GM12878 (cell line): ENCODE measurements around the gene RABEP1. TPM values are rescaled to one million over a fixed set of nuclear protein-coding genes. Genes with fewer than 3 reads are reported as not detected.

Source experiments
- ATAC-seq: fragments of 200-7000 bp; cut with Tn5 transposase; 3 replicates; pipeline ENCODE4 v1.9.1; 2020; ENCODE audit warnings: mild to moderate bottlenecking, moderate library complexity
- Bru-seq: library from RNA; stranded (reverse); fragments of 400-500 nt; gene quantifications from one replicate; lab custom pipeline; 2021; lab: Mats Ljungman, UMichigan
- BruChase-seq, 2 experiments: library from RNA; stranded (reverse); fragments of 400-500 nt; gene quantifications; one replicate each; lab custom pipeline; 2021; lab: Mats Ljungman, UMichigan
- BruUV-seq: library from RNA; stranded (reverse); fragments of 400-500 nt; replicated peaks from 2 replicates; lab custom pipeline; 2021; lab: Mats Ljungman, UMichigan
- CTCF ChIA-PET: fragments of 300-600 bp; sonication (Branson Sonifier 250); formaldehyde crosslinking; extraction: SDS; loops from one replicate; lab custom pipeline; 2021; ENCODE audit warnings: inconsistent platforms; lab: Yijun Ruan, JAX
- POLR2A ChIA-PET: fragments of 350-600 bp; formaldehyde crosslinking; extraction: SDS; loops from one replicate; lab custom pipeline; 2021; ENCODE audit warnings: inconsistent platforms; lab: Charles Lee
- RAD21 ChIA-PET: fragments of 300-600 bp; sonication (Branson Sonifier 250); formaldehyde crosslinking; loops from one replicate; lab custom pipeline; 2023; ENCODE audit warnings: antibody characterized with exemption; ENCODE audit not compliant: unreplicated experiment; lab: Charles Lee
- SMC1A ChIA-PET: fragments of 300-600 bp; sonication (Branson Sonifier 250); formaldehyde crosslinking; loops from one replicate; lab custom pipeline; 2023; ENCODE audit not compliant: unreplicated experiment, uncharacterized antibody; lab: Charles Lee
- DNase-seq: peaks from one replicate; pipeline ENCODE4 v3.0.0-alpha.2; 2011; ENCODE audit warnings: low read depth, low spot score
- FAIRE-seq: peaks from 3 replicates; lab custom pipeline; 2011; peaks lifted over from hg19 to GRCh38; lab: Jason Lieb, UNC
- H2AFZ ChIP-seq: 2 replicates; pipeline ENCODE4 v1.6.0; 2011; ENCODE audit warnings: low read depth, low read length, control low read depth; ENCODE audit not compliant: control insufficient read depth
- H3K27ac ChIP-seq: 2 replicates; pipeline ENCODE4 v1.5.1; 2011; ENCODE audit warnings: control low read depth; ENCODE audit not compliant: control insufficient read depth, insufficient read depth
- H3K27me3 ChIP-seq, 2 experiments: replicated peaks in 1 of 2; 2 replicates each; pipeline versions ENCODE4 v1.6.0 to v1.6.1; 2011; ENCODE audit warnings: low read length in 1 of 2; ENCODE audit not compliant: control insufficient read depth in 2 of 2, insufficient read depth in 2 of 2
- H3K36me3 ChIP-seq, 2 experiments: 2 replicates each; pipeline ENCODE4 v1.5.1; 2011; ENCODE audit warnings: low read length in 1 of 2; ENCODE audit not compliant: control insufficient read depth in 2 of 2, insufficient read depth in 2 of 2
- H3K4me1 ChIP-seq: 2 replicates; pipeline ENCODE4 v1.6.1; 2011; ENCODE audit warnings: mild to moderate bottlenecking, low read length, moderate library complexity, mixed read lengths; ENCODE audit not compliant: control insufficient read depth, insufficient read depth
- H3K4me2 ChIP-seq: 2 replicates; pipeline ENCODE4 v1.6.0; 2011; ENCODE audit warnings: control low read depth; ENCODE audit not compliant: control insufficient read depth, insufficient read depth
- H3K4me3 ChIP-seq: fragments of 200-600 bp; sonication (generic); 2 replicates; pipeline ENCODE4 v1.5.1; 2016
- H3K79me2 ChIP-seq: 2 replicates; pipeline ENCODE4 v1.6.0; 2011; ENCODE audit warnings: low read length; ENCODE audit not compliant: control insufficient read depth, insufficient read depth
- H3K9ac ChIP-seq: 2 replicates; pipeline ENCODE4 v1.8.0; 2011; ENCODE audit warnings: low read length, control low read depth, mixed read lengths; ENCODE audit not compliant: control insufficient read depth, insufficient read depth
- H3K9me3 ChIP-seq: replicated peaks from 3 replicates; pipeline ENCODE4 v1.5.1; 2011; ENCODE audit warnings: mild to moderate bottlenecking, low read length; ENCODE audit not compliant: control insufficient read depth, insufficient read depth
- H4K20me1 ChIP-seq: 2 replicates; pipeline ENCODE4 v1.6.0; 2011; ENCODE audit not compliant: control insufficient read depth, insufficient read depth
- BHLHE40 ChIP-seq, 2 experiments: fragments of 450-650 bp in 1 of 2; IDR thresholded peaks; 2 replicates each; pipeline ENCODE4 v1.6.1; 2011 to 2017; ENCODE audit warnings: low read depth in 2 of 2, borderline replicate concordance in 1 of 2, improper control_type of control experiment in 1 of 2, low read length in 1 of 2, mild to moderate bottlenecking in 1 of 2
- EGR1 ChIP-seq, 2 experiments: IDR thresholded peaks; 1 replicate in 1 of 2; 2 replicates in 1 of 2; pipeline ENCODE4 v1.6.1; 2011 to 2012; ENCODE audit warnings: low read depth in 2 of 2, low read length in 2 of 2, borderline replicate concordance in 1 of 2, mild to moderate bottlenecking in 1 of 2, moderate library complexity in 1 of 2
- RFX5 ChIP-seq: IDR thresholded peaks from 2 replicates; pipeline ENCODE4 v1.6.1; 2011; ENCODE audit warnings: low read depth, low read length, improper control_type of control experiment
- USF2 ChIP-seq: IDR thresholded peaks from 2 replicates; pipeline ENCODE4 v1.6.1; 2011; ENCODE audit warnings: low read depth, low read length, improper control_type of control experiment, borderline replicate concordance
- WGBS: methylation state at CpG from one replicate; pipeline ENCODE4 v1.1.6; 2016; ENCODE audit warnings: low lambda C conversion rate; ENCODE audit not compliant: insufficient replicate concordance, insufficient coverage; ENCODE audit errors: missing lambda C conversion rate; 5-methylcytosine and 5-hydroxymethylcytosine counted together
- in situ Hi-C: fragments of 300-500 bp; cut with MboI; formaldehyde crosslinking; loops from 9 replicates; pipeline ENCODE4 v1.14.3; 2018; ENCODE audit warnings: mixed read lengths
- intact Hi-C: fragments of 100-400 bp; cut with micrococcal nuclease; formaldehyde crosslinking; loops from one replicate; pipeline ENCODE4 v1.14.2; 2022; ENCODE audit not compliant: unreplicated experiment
- long read RNA-seq, 2 experiments: library from polyadenylated mRNA; unstranded; transcript quantifications; one replicate each; pipeline ENCODE4 v2.0.0, GENCODE V29; 2019 to 2020
- polyA minus RNA-seq, 3 experiments: library from RNA; depleted of rRNA, polyadenylated mRNA; stranded (reverse); fragments of >200 nt; gene quantifications; 2 replicates each; pipeline ENCODE4 v1.2.3, GENCODE V29; 2011
- polyA plus RNA-seq, 11 experiments: library from polyadenylated mRNA; depleted of rRNA in 4 of 11; unstranded in 6 of 11; stranded (reverse) in 5 of 11; fragments of >200 nt; fragmentation: Nextera tagmentation in 4 of 11; fragmentation: Illumina TruSeq in 1 of 11; extraction: Ambion mirVana in 4 of 11; extraction: Trizol in 1 of 11; gene quantifications; 1 replicate in 1 of 11; 2 replicates in 10 of 11; pipeline versions ENCODE4 v1.2.1 to v1.2.3, GENCODE V29; 2011 to 2016; ENCODE audit warnings: inconsistent platforms in 2 of 11, missing spikeins in 2 of 11, low read depth in 1 of 11
- total RNA-seq, 4 experiments: library from RNA; depleted of rRNA in 3 of 4; stranded (reverse); fragments of >200 nt in 3 of 4; fragmentation: Illumina TruSeq in 1 of 4; extraction: Trizol in 1 of 4; gene quantifications; 2 replicates each; pipeline versions ENCODE4 v1.2.1 to v1.2.3, GENCODE V29; 2013 to 2021
- TF ChIP-seq, protein P1 (sequence below): fragments of 450-650 bp; IDR thresholded peaks from 2 replicates; pipeline ENCODE4 v1.6.1; 2016; ENCODE audit warnings: mild to moderate bottlenecking

RABEP1 gene, protein sequence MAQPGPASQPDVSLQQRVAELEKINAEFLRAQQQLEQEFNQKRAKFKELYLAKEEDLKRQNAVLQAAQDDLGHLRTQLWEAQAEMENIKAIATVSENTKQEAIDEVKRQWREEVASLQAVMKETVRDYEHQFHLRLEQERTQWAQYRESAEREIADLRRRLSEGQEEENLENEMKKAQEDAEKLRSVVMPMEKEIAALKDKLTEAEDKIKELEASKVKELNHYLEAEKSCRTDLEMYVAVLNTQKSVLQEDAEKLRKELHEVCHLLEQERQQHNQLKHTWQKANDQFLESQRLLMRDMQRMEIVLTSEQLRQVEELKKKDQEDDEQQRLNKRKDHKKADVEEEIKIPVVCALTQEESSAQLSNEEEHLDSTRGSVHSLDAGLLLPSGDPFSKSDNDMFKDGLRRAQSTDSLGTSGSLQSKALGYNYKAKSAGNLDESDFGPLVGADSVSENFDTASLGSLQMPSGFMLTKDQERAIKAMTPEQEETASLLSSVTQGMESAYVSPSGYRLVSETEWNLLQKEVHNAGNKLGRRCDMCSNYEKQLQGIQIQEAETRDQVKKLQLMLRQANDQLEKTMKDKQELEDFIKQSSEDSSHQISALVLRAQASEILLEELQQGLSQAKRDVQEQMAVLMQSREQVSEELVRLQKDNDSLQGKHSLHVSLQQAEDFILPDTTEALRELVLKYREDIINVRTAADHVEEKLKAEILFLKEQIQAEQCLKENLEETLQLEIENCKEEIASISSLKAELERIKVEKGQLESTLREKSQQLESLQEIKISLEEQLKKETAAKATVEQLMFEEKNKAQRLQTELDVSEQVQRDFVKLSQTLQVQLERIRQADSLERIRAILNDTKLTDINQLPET
- 120 and 123 TPM in 2 replicates for total RNA-seq (2013; cell fraction: nucleolus; rRNA removed)
- total RNA-seq (2014; rRNA removed) (43.3 and 51.0 TPM in 2 replicates), total RNA-seq (2014; rRNA removed; fragmentation: Illumina TruSeq; extraction: Trizol) (68.0 and 69.8 TPM in 2 replicates), total RNA-seq (2021) (60.0 and 60.4 TPM in 2 replicates), polyA plus RNA-seq (2011; rRNA removed) (64.5 and 95.7 TPM in 2 replicates), polyA plus RNA-seq (2014; fragmentation: Illumina TruSeq; extraction: Trizol) (68.8 and 87.5 TPM in 2 replicates), polyA plus RNA-seq (2014; fragmentation: Nextera tagmentation; extraction: Ambion mirVana) (10 to 100 TPM; 13.4 to 20.2 TPM), polyA plus RNA-seq (2014; rRNA removed) (36.4 and 38.9 TPM in 2 replicates), polyA plus RNA-seq (2016; fragmentation: Nextera tagmentation; extraction: Ambion mirVana) (10 to 100 TPM; 59.2 to 71.4 TPM), polyA minus RNA-seq (2011; rRNA and poly(A)+ RNA removed) (69.0 and 76.4 TPM in 2 replicates), Bru-seq, nascent RNA (percentile 90 among the genes with signal in this experiment), BruChase-seq, experiment 1, labeled RNA remaining after a 6-hour chase (percentile 89 among the genes with signal in this experiment), BruChase-seq, experiment 2, labeled RNA remaining after a 2-hour chase (percentile 88 among the genes with signal in this experiment)
- 29.5 TPM for polyA plus RNA-seq (2011; ENCODE audit: low read depth)
- polyA plus RNA-seq (2011; cell fraction: cytosol; rRNA removed) = 24.6 and 27.1 TPM in 2 replicates
- 29.5 and 31.3 TPM in 2 replicates for polyA plus RNA-seq (2011; cell fraction: nucleus; rRNA removed)
- 35.9 and 45.4 TPM in 2 replicates for polyA plus RNA-seq (2012)
- polyA minus RNA-seq (2011; cell fraction: cytosol; rRNA and poly(A)+ RNA removed) = 26.3 and 29.8 TPM in 2 replicates
- polyA minus RNA-seq (2011; cell fraction: nucleus; rRNA and poly(A)+ RNA removed) = 26.0 and 29.5 TPM in 2 replicates
- long read RNA-seq, experiment 1, full-length matches to known transcripts = 2 of 35 reads
- long read RNA-seq, experiment 1, partial matches to known transcripts = 16 of 35 reads
- long read RNA-seq, experiment 1, other reads (novel, unspliced or antisense) = 17 of 35 reads
- long read RNA-seq, experiment 2, full-length matches to known transcripts = 3 of 87 reads
- long read RNA-seq, experiment 2, partial matches to known transcripts = 67 of 87 reads
- long read RNA-seq, experiment 2, other reads (novel, unspliced or antisense) = 17 of 87 reads

GRCh38 chr17:5281814-5282641 is at the start of gene RABEP1:
RABEP1 (plus strand) TSS chr17:5282284; CDS start chr17:5282487, 203 bp downstream.
- ChIA-PET RAD21 (interaction anchor here (0.8 to 1.3 kb wide), 7 partner anchors 13 to 137 kb away, joined by 3 to 4 read pairs (median 3); partner anchors contain the start of gene NUP88), POLR2A (interaction anchor here (0.6 to 7.1 kb wide), 9 partner anchors 10 to 91 kb away, joined by 3 to 45 read pairs (median 3); no protein-coding TSS in a partner anchor), SMC1A (interaction anchor here (0.8 to 6.1 kb wide), 6 partner anchors 16 to 89 kb away, joined by 3 to 65 read pairs (median 4); no protein-coding TSS in a partner anchor), CTCF (interaction anchor here (0.9 to 2.0 kb wide), 5 partner anchors 23 to 157 kb away, joined by 3 to 5 read pairs (median 4); partner anchors contain the start of genes C1QBP and NUP88)
- Histone ChIP-seq H3K4me1 (peaks cover 14% of the 10 kb centered on the region), H3K79me2 (peaks cover 49% of the 10 kb centered on the region), H3K36me3 (peaks cover 0 to 7% of the 10 kb centered on the region in 2 experiments; a peak in 1 of 4 replicates), H3K9ac (peak within 1 kb of the TSS; percentile 92), H3K27me3 (no peaks in the 10 kb centered on the region), H3K4me2 (peak within 1 kb of the TSS; percentile 99), H2AFZ (peak within 1 kb of the TSS; percentile 85), H3K4me3 (peak within 1 kb of the TSS; percentile 79), H3K27ac (peak within 1 kb of the TSS; percentile 78), H3K9me3 (no peaks in the 10 kb centered on the region), H4K20me1 (no peaks in the 10 kb centered on the region)
- FAIRE-seq (no peak), DNase-seq (peak; percentile 46), ATAC-seq (peak; percentile 80)
- WGBS = 3% methylated on average over 36 of the region's 98 CpGs
- intact Hi-C loops (no loop called here), in situ Hi-C loops (no loop called here)
- BruUV-seq = no TSS peak
- TF ChIP-seq RFX5 = no peak
- TF ChIP-seq, protein P1, sequence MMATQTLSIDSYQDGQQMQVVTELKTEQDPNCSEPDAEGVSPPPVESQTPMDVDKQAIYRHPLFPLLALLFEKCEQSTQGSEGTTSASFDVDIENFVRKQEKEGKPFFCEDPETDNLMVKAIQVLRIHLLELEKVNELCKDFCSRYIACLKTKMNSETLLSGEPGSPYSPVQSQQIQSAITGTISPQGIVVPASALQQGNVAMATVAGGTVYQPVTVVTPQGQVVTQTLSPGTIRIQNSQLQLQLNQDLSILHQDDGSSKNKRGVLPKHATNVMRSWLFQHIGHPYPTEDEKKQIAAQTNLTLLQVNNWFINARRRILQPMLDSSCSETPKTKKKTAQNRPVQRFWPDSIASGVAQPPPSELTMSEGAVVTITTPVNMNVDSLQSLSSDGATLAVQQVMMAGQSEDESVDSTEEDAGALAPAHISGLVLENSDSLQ = peak; percentile 61
- peak in 1 of 2 experiments; percentile 81; a peak in 1 of 3 replicates for TF ChIP-seq EGR1 (IDR thresholded peaks at IDR 0.05; ENCODE audit: borderline replicate concordance in 1 of 2, low read depth in 2 of 2, low read length in 2 of 2)
- peak; percentile 69 for TF ChIP-seq USF2
- peak; percentile 94 to 98 for TF ChIP-seq BHLHE40 (IDR thresholded peaks at IDR 0.05; ENCODE audit: borderline replicate concordance in 1 of 2, low read depth in 2 of 2, low read length in 1 of 2)
